Fibroblast of lung (primary cell): ENCODE results near the gene SUPT3H. TPM values are rescaled to one million over a fixed set of nuclear protein-coding genes. Genes with fewer than 3 reads are reported as not detected.

ENCODE experiments used
- DNase-seq, 2 donors: peaks; one replicate each; pipeline versions ENCODE4 v3.0.0 to v3.0.0-alpha.2; 2010; ENCODE audit warnings: low read depth in 2 of 2
- H2AFZ ChIP-seq: 2 replicates; pipeline ENCODE4 v1.5.1; 2012; ENCODE audit warnings: low read length, control low read depth, inconsistent platforms
- H3K27ac ChIP-seq: 2 replicates; pipeline ENCODE4 v1.5.1; 2011; ENCODE audit warnings: low read length, control low read depth; ENCODE audit not compliant: insufficient read depth
- H3K27me3 ChIP-seq: 2 replicates; pipeline ENCODE4 v1.5.1; 2011; ENCODE audit warnings: mild to moderate bottlenecking, low read length; ENCODE audit not compliant: control insufficient read depth, insufficient read depth
- H3K36me3 ChIP-seq: 2 replicates; pipeline ENCODE4 v1.5.1; 2011; ENCODE audit warnings: low read length; ENCODE audit not compliant: control insufficient read depth, insufficient read depth
- H3K4me1 ChIP-seq: 2 replicates; pipeline ENCODE4 v1.5.1; 2011; ENCODE audit warnings: low read length; ENCODE audit not compliant: control insufficient read depth, insufficient read depth; ENCODE audit errors: extremely low read depth
- H3K4me2 ChIP-seq: 2 replicates; pipeline ENCODE4 v1.5.1; 2011; ENCODE audit warnings: low read length, control low read depth; ENCODE audit not compliant: insufficient read depth; ENCODE audit errors: extremely low read depth
- H3K4me3 ChIP-seq, 4 experiments: fragments of 200-600 bp in 1 of 4; sonication (generic) in 1 of 4; replicated peaks in 1 of 4; 2 replicates each; pipeline ENCODE4 v1.5.1; 2011 to 2016; ENCODE audit warnings: low read length in 4 of 4, low read depth in 3 of 4, mild to moderate bottlenecking in 3 of 4, control low read depth in 2 of 4, inconsistent platforms in 1 of 4, mixed read lengths in 1 of 4; ENCODE audit not compliant: insufficient read depth in 1 of 4; ENCODE audit errors: control extremely low read depth in 1 of 4
- H3K79me2 ChIP-seq: 2 replicates; pipeline ENCODE4 v1.5.1; 2012; ENCODE audit warnings: mild to moderate bottlenecking, low read length, inconsistent platforms; ENCODE audit not compliant: control insufficient read depth, insufficient read depth
- H3K9ac ChIP-seq: 2 replicates; pipeline ENCODE4 v1.5.1; 2011; ENCODE audit warnings: mild to moderate bottlenecking, low read length, control low read depth; ENCODE audit not compliant: insufficient read depth
- H3K9me3 ChIP-seq: 2 replicates; pipeline ENCODE4 v1.5.1; 2012; ENCODE audit warnings: low read depth, low read length; ENCODE audit not compliant: control insufficient read depth, insufficient read depth
- H4K20me1 ChIP-seq: 2 replicates; pipeline ENCODE4 v1.5.1; 2011; ENCODE audit warnings: low read length; ENCODE audit not compliant: control insufficient read depth, insufficient read depth; ENCODE audit errors: extremely low read depth
- EZH2 ChIP-seq: IDR thresholded peaks from 2 replicates; pipeline ENCODE4 v1.5.1; 2012; ENCODE audit warnings: low read length, control low read depth, mild to moderate bottlenecking; ENCODE audit errors: missing control alignments
- polyA plus RNA-seq, 2 donors: library from polyadenylated mRNA; depleted of rRNA in 1 of 2; stranded (reverse) in 1 of 2; unstranded in 1 of 2; fragments of >200 nt; gene quantifications; 2 replicates each; pipeline ENCODE4 v1.2.1, GENCODE V29; 2011 to 2012; ENCODE audit warnings: missing spikeins in 1 of 2
- total RNA-seq: library from RNA; depleted of rRNA; stranded (reverse); fragments of >200 nt; gene quantifications from 2 replicates; pipeline ENCODE4 v1.2.1, GENCODE V29; 2014
- TF ChIP-seq, protein P1 (sequence below), 2 donors: IDR thresholded peaks in 1 of 2; conservative IDR thresholded peaks in 1 of 2; 1 replicate in 1 of 2; 2 replicates in 1 of 2; pipeline ENCODE4 v1.5.1; 2011 to 2012; ENCODE audit warnings: low read length in 2 of 2, control low read depth in 1 of 2, inconsistent platforms in 1 of 2, low read depth in 1 of 2, mild to moderate bottlenecking in 1 of 2

SUPT3H gene
- total and polyA plus RNA-seq, 2 donors (not counting 1 experiment from before 2014, with no cell fraction given) = 8.3 to 8.5 TPM

DNA sequence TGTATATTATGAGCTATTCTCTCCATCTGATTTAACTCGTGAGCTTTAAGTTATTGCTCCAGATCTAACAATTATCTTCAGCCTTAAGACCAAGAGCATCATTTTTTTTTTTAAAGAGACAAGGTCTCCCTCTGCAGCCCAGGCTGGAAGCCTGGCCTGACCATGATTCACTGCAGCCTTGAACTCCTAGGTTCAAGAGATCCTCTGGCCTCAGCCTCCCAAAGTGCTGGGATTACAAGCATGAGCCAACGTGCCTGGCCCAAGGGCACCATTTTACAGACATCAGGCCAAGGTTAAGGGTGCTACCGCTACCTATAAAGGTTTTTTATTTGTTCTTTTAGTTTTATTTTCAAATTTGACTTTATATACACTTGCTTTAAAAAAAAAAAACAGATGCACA, 2.3 kb downstream of the SUPT3H start:
- Histone ChIP-seq H3K27me3 (no peaks in the 10 kb centered on the region), H3K79me2 (no peaks in the 10 kb centered on the region), H2AFZ (no peak overlapping the region), H3K4me2 (no peak overlapping the region), H3K4me1 (no peaks in the 10 kb centered on the region), H4K20me1 (no peaks in the 10 kb centered on the region), H3K4me3 (no peak overlapping the region), H3K9ac (no peak overlapping the region), H3K9me3 (no peaks in the 10 kb centered on the region), H3K27ac (no peak overlapping the region), H3K36me3 (no peaks in the 10 kb centered on the region)
- no peak for TF ChIP-seq EZH2
- TF ChIP-seq, protein P1, sequence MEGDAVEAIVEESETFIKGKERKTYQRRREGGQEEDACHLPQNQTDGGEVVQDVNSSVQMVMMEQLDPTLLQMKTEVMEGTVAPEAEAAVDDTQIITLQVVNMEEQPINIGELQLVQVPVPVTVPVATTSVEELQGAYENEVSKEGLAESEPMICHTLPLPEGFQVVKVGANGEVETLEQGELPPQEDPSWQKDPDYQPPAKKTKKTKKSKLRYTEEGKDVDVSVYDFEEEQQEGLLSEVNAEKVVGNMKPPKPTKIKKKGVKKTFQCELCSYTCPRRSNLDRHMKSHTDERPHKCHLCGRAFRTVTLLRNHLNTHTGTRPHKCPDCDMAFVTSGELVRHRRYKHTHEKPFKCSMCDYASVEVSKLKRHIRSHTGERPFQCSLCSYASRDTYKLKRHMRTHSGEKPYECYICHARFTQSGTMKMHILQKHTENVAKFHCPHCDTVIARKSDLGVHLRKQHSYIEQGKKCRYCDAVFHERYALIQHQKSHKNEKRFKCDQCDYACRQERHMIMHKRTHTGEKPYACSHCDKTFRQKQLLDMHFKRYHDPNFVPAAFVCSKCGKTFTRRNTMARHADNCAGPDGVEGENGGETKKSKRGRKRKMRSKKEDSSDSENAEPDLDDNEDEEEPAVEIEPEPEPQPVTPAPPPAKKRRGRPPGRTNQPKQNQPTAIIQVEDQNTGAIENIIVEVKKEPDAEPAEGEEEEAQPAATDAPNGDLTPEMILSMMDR (conservative IDR thresholded peaks at IDR 0.05 in 1 of 2, IDR thresholded peaks at IDR 0.05 in 1 of 2; ENCODE audit: low read depth in 1 of 2, low read length in 2 of 2) = no peak
- peak in 1 of 2 donors; percentile 22 for DNase-seq

DNA sequence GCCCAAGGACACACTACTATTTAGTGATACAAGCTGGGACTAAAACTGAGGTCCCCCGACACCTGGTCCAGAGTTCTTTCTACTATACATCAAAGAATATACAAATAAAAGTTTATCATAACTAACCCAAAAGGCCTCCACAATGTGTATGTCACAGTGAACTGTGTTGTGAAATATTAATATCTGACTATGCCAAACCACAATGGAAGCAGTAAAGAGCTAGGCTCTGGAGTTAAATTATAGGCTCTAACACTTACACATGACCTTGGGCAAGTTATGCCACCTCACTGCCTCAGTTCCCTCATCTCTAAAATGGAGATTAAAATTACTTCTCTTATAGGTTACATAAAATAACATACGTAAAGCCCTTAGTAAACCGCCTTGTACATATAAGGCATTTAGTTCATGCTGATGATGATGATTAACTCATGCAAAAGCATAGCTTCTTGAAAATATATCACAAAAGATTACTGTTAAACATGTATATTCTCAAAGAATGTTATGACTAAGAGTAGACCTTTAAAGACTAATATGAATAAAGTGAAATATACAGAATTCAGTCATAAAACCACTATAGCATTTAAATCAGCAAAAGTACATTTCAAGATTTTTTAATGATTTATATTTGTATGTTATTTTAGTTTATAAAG, 5.7 kb downstream of the SUPT3H start:
- no peak overlapping the region for H3K4me3 ChIP-seq
- TF ChIP-seq, protein P1 (conservative IDR thresholded peaks at IDR 0.05 in 1 of 2, IDR thresholded peaks at IDR 0.05 in 1 of 2; ENCODE audit: low read depth in 1 of 2, low read length in 2 of 2) = no peak
- no peak for TF ChIP-seq EZH2
- peak in 1 of 2 donors; percentile 40 for DNase-seq

DNA sequence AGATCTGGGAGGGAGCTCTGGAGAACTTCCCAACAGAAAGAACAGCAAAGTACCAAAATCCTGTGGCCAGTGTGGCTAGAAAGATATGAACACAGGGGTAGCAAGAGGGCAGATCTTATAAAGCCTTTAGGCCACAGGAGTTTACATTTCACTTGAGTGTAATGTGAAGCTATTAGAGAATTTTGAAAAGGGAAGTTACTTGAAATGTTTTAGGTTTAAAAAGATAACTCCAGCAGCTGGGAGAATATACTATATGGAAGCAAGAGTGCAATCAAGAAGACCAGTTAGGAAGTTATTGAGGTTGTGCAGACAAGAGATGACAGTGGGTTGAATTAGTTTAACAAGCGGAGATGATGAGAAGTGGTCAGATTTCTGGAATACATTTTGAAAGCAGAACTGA, 7.9 kb downstream of the SUPT3H start:
- TF ChIP-seq EZH2 = no peak
- TF ChIP-seq, protein P1 (conservative IDR thresholded peaks at IDR 0.05 in 1 of 2, IDR thresholded peaks at IDR 0.05 in 1 of 2; ENCODE audit: low read depth in 1 of 2, low read length in 2 of 2) = no peak
- peak in 1 of 2 donors; percentile 39 for DNase-seq
- H2AFZ ChIP-seq = no peak overlapping the region
- H3K27me3 ChIP-seq = no peaks in the 10 kb centered on the region
- H3K79me2 ChIP-seq = no peaks in the 10 kb centered on the region
- no peaks in the 10 kb centered on the region for H4K20me1 ChIP-seq
- no peak overlapping the region for H3K27ac ChIP-seq
- no peak overlapping the region for H3K4me3 ChIP-seq
- H3K9me3 ChIP-seq = no peaks in the 10 kb centered on the region
- H3K4me1 ChIP-seq = no peaks in the 10 kb centered on the region
- H3K9ac ChIP-seq = no peak overlapping the region
- no peaks in the 10 kb centered on the region for H3K36me3 ChIP-seq
- H3K4me2 ChIP-seq = no peak overlapping the region

More for the DNA sequence above, 5.7 kb downstream of the SUPT3H start:
- Histone ChIP-seq H3K4me1 (no peaks in the 10 kb centered on the region), H2AFZ (no peak overlapping the region), H3K27ac (no peak overlapping the region), H3K9ac (no peak overlapping the region), H3K9me3 (no peaks in the 10 kb centered on the region), H3K36me3 (no peaks in the 10 kb centered on the region), H3K79me2 (no peaks in the 10 kb centered on the region), H3K4me2 (no peak overlapping the region), H3K27me3 (no peaks in the 10 kb centered on the region), H4K20me1 (no peaks in the 10 kb centered on the region)
